Glutamatergic neuron (in vitro differentiated cells): ENCODE data around the gene CARD14. TPM values are rescaled to one million over a fixed set of nuclear protein-coding genes. Genes with fewer than 3 reads are reported as not detected.
"Not testable (repeated sequence)": the region's sequence is repeated elsewhere in the genome, so short reads cannot be mapped to it uniquely, and the experiment has no call there.

ENCODE experiments used
- DNase-seq: peaks from one replicate; pipeline ENCODE4 v3.0.0; 2022
- H3K27ac Mint-ChIP-seq: one replicate; pipeline ENCODE4 v1.8.0; 2020; ENCODE audit warnings: mild to moderate bottlenecking, mixed read lengths, inconsistent platforms; ENCODE audit not compliant: unreplicated experiment
- H3K27me3 Mint-ChIP-seq: one replicate; pipeline ENCODE4 v1.8.0; 2020; ENCODE audit warnings: mild to moderate bottlenecking, moderate library complexity, mixed read lengths, inconsistent platforms; ENCODE audit not compliant: unreplicated experiment
- H3K36me3 Mint-ChIP-seq: one replicate; pipeline ENCODE4 v1.8.0; 2020; ENCODE audit warnings: mild to moderate bottlenecking, mixed read lengths, inconsistent platforms; ENCODE audit not compliant: unreplicated experiment
- H3K4me1 Mint-ChIP-seq: one replicate; pipeline ENCODE4 v1.8.0; 2020; ENCODE audit warnings: mild to moderate bottlenecking, low read depth, mixed read lengths, inconsistent platforms; ENCODE audit not compliant: unreplicated experiment
- H3K4me3 Mint-ChIP-seq: one replicate; pipeline ENCODE4 v1.8.0; 2020; ENCODE audit warnings: mild to moderate bottlenecking, mixed read lengths, inconsistent platforms; ENCODE audit not compliant: unreplicated experiment
- H3K9me3 Mint-ChIP-seq: one replicate; pipeline ENCODE4 v1.8.0; 2020; ENCODE audit warnings: mild to moderate bottlenecking, moderate library complexity, mixed read lengths, inconsistent platforms; ENCODE audit not compliant: unreplicated experiment
- total RNA-seq: library from RNA; stranded (reverse); fragmentation: NEBNext Ultra II Directional; extraction: Animal tissue kit (Norgen Biotek cat#: 25700); gene quantifications from one replicate; pipeline ENCODE4 v1.2.1, GENCODE V29; 2021; ENCODE audit not compliant: unreplicated experiment
- TF ChIP-seq, protein P1 (sequence below): fragments of 200-600 bp; sonication (generic); IDR thresholded peaks from one replicate; pipeline ENCODE4 v1.5.0; 2021; ENCODE audit not compliant: partially characterized antibody, unreplicated experiment

Gene CARD14
- total RNA-seq, 1 donor from 2014 or later: 1.1 TPM

DNA sequence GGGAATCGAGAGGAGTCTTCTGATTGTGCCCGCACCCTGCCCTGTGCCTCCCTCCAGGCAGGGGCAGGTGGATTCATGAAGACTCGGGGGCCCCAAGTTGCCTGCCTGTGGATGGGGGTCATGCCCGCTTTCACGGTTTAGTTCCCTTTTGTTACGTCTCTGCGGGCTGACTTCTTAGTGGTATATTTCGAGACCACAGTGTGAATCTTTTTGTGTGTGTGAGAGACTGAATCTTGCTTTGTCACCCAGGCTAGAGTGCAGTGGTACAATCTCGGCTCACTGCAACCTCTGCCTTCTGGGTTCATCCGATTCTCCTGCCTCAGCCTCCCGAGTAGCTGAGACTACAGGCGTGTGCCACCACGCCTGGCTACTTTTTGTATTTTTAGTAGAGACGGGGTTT lies 72.7 kb downstream of the CARD14 start:
- no peak for DNase-seq
- H3K4me1 Mint-ChIP-seq: no peaks in the 10 kb centered on the region
- H3K9me3 Mint-ChIP-seq: peaks cover 4% of the 10 kb centered on the region
- H3K36me3 Mint-ChIP-seq: no peaks in the 10 kb centered on the region
- peaks cover 3% of the 10 kb centered on the region for H3K27me3 Mint-ChIP-seq
- no peak overlapping the region for H3K4me3 Mint-ChIP-seq
- no peak overlapping the region for H3K27ac Mint-ChIP-seq
- TF ChIP-seq, protein P1, sequence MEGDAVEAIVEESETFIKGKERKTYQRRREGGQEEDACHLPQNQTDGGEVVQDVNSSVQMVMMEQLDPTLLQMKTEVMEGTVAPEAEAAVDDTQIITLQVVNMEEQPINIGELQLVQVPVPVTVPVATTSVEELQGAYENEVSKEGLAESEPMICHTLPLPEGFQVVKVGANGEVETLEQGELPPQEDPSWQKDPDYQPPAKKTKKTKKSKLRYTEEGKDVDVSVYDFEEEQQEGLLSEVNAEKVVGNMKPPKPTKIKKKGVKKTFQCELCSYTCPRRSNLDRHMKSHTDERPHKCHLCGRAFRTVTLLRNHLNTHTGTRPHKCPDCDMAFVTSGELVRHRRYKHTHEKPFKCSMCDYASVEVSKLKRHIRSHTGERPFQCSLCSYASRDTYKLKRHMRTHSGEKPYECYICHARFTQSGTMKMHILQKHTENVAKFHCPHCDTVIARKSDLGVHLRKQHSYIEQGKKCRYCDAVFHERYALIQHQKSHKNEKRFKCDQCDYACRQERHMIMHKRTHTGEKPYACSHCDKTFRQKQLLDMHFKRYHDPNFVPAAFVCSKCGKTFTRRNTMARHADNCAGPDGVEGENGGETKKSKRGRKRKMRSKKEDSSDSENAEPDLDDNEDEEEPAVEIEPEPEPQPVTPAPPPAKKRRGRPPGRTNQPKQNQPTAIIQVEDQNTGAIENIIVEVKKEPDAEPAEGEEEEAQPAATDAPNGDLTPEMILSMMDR: no peak

DNA sequence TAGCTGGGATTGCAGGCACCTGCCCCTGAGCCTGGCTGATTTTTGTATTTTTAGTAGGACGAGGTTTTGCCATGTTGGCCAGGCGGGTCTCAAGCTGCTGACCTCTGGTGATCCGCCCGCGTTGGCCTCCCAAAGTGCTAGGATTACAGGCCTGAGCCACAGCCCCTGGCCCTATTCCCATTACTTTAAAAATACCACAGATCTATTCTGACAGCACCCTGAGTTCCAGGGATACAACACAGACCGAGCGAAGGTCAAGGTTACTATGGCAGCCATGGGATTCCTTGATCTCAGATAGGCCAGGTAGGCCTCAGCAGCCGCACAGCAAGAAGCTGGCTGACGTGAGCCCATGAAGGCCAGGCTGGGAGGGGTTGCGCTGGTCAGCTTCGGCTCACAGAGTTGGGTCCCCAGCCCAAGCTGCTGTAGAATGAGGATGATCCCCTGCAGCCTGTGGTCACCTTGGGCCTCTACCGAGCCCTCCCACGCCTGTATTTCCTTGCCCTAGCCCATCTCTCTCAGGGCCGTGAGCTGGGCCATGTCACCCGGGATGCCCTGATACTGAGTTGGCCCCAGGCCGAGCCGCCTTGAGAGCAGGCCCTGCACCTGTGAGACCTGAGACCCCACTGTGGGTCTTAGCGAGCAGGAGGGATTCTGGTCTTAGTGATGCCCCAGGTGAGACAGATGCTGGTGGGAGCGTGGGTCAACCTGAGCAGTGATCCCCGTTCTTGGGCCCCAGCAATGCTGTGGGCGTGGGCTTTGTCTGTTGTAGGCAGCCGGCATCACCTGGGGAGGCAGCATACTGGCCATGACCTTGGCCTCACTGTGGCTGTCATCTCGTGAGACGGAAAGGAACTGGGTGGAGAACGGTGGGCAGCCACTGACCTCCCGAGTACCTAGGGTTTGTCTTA lies 74.0 kb downstream of the CARD14 start:
- no peak overlapping the region for H3K4me3 Mint-ChIP-seq
- H3K4me1 Mint-ChIP-seq: no peaks in the 10 kb centered on the region
- TF ChIP-seq, protein P1: no peak
- no peaks in the 10 kb centered on the region for H3K36me3 Mint-ChIP-seq
- no peak overlapping the region for H3K27ac Mint-ChIP-seq
- H3K9me3 Mint-ChIP-seq: peaks cover 2% of the 10 kb centered on the region
- peaks cover 3% of the 10 kb centered on the region for H3K27me3 Mint-ChIP-seq
- no peak for DNase-seq

DNA sequence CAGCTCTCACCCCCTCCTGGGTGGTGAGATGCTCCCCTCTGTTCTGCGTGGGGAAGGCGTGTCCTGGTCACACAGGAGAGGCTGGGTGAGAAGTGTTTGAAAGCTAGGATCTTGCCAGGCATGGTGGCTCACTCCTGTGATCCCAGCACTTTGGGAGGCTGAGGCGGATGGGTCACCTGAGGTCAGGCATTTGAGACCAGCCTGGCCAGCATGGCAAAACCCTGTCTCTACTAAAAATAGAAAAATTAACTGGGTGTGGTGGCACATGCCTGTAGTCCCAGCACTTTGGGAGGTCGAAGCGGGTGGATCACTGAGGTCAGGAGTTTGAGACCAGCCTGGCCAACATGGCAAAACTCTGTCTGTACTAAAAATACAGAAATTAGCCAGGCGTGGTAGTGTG lies 74.6 kb downstream of the CARD14 start:
- H3K36me3 Mint-ChIP-seq, DNase-seq, H3K4me3 Mint-ChIP-seq, H3K4me1 Mint-ChIP-seq, H3K27ac Mint-ChIP-seq, H3K9me3 Mint-ChIP-seq, H3K27me3 Mint-ChIP-seq: not testable (repeated sequence)

DNA sequence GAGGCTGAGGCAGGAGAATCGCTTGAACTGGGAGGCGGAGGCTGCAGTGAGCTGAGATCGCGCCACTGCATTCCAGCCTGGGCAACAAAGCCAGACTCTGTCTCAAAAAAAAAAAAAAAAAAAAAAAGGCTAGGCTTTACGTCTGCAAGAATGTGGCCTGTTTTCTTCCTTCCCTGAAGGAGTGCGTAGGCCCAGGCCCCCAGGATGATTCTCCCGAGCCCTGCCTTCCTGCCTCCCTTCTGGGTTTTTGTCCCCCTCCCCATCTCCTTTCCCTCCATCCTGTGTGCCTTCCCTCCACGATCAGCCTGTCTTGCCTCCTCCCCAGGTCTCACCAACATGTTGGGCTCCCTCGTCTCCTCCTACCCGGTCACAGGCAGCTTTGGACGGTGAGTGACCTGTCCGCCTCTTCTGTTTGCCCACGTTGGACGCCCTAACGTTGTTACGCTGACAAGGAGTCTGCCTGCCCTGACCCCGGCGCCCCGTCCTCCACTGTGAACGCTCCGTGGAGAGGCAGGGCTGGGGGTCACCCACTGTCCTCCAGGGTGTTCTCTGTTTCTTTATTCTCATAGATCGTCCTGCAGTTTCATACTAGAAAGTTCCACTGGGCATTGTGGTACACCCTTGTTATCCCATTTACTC lies 75.2 kb downstream of the CARD14 start:
- TF ChIP-seq, protein P1: no peak
- DNase-seq: no peak
- H3K36me3 Mint-ChIP-seq: no peaks in the 10 kb centered on the region
- H3K27ac Mint-ChIP-seq: no peak overlapping the region
- peaks cover 3% of the 10 kb centered on the region for H3K27me3 Mint-ChIP-seq
- peaks cover 4% of the 10 kb centered on the region for H3K9me3 Mint-ChIP-seq
- no peaks in the 10 kb centered on the region for H3K4me1 Mint-ChIP-seq
- H3K4me3 Mint-ChIP-seq: no peak overlapping the region

DNA sequence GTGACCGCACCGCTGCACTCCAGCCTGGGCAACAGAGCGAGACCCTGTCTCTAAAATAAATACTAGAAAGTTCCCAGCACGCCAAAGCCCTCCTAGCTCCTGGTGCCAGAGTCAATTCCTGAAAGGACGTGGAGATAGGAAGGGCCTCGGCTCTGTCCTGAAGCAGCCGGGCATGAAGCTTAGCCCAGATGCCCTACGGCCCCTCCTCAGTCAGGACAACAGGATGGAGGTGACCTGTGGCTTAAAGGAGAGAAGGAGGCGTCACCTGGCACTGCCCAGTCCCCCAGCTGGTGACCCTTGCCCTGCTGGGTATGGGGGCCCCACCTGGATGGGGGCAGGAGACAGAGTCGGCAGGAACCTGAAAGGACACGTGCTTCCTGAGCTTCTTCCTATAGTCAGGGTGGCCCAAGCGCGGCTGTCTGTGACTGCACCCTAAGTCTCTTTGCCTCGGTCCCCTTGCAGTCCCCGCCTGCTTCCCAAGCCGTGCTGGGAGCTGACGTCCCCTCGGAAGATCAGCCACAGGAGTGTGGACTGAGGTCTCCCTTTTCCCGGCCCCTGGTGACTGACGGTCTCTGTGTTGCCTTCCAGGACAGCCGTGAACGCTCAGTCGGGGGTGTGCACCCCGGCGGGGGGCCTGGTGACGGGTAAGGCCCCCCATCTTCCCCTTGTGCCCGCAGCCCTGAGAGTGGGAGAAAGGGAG lies 75.9 kb downstream of the CARD14 start:
- no peaks in the 10 kb centered on the region for H3K36me3 Mint-ChIP-seq
- peaks cover 5% of the 10 kb centered on the region for H3K9me3 Mint-ChIP-seq
- DNase-seq: no peak
- TF ChIP-seq, protein P1: no peak
- H3K4me1 Mint-ChIP-seq: no peaks in the 10 kb centered on the region
- peaks cover 1% of the 10 kb centered on the region for H3K27me3 Mint-ChIP-seq
- H3K27ac Mint-ChIP-seq: no peak overlapping the region
- no peak overlapping the region for H3K4me3 Mint-ChIP-seq
